ENCODE measurements around the gene PTPRR. TPM values are rescaled to one million over a fixed set of nuclear protein-coding genes. Genes with fewer than 3 reads are reported as not detected.

The PTPRR gene
- total and polyA plus RNA-seq, 2 of the 4 experiments (the other 2 are of a cell fraction), result 0.18 to 0.21 TPM

GRCh38 chr12:70854138-70854537 is 66.4 kb downstream of the PTPRR start:
- H3K4me2 ChIP-seq (ENCODE audit: low read depth, low read length), result no peak overlapping the region
- H3K4me3 ChIP-seq (ENCODE audit: insufficient read depth, low read depth, low read length), result no peak overlapping the region
- no peaks in the 10 kb centered on the region for H3K36me3 ChIP-seq (ENCODE audit: control insufficient read depth, insufficient read depth, low read length)
- H3K18ac ChIP-seq (ENCODE audit: low read depth, low read length), result no peak overlapping the region
- BruUV-seq (replicated peaks), result no TSS peak
- CTCF ChIA-PET, result no interaction called here
- no peaks in the 10 kb centered on the region for H3K79me1 ChIP-seq (ENCODE audit: low read depth in 1 of 2, low read length in 2 of 2)
- TF ChIP-seq RAD21 (IDR thresholded peaks at IDR 0.05; ENCODE audit: low read length) (no peak), NFE2L2 (IDR thresholded peaks at IDR 0.05; ENCODE audit: low read depth, low read length) (no peak), MAZ (IDR thresholded peaks at IDR 0.05; ENCODE audit: borderline replicate concordance, low read depth, low read length) (no peak), SMC3 (IDR thresholded peaks at IDR 0.05; ENCODE audit: low read depth, low read length) (no peak), CEBPB (IDR thresholded peaks at IDR 0.05; ENCODE audit: low read depth, low read length) (no peak), RFX5 (IDR thresholded peaks at IDR 0.05; ENCODE audit: low read depth, low read length) (no peak), FOS (IDR thresholded peaks at IDR 0.05; ENCODE audit: low read depth, low read length) (no peak)
- H2AK9ac ChIP-seq (replicated peaks; ENCODE audit: low read depth, low read length, poor library complexity), result no peak overlapping the region
- ATAC-seq (ENCODE audit: low read depth) (no peak), DNase-seq (no peak)
- no peaks in the 10 kb centered on the region for H4K20me1 ChIP-seq (ENCODE audit: insufficient read depth, low read length)
- no peak overlapping the region for H2AFZ ChIP-seq (replicated peaks; ENCODE audit: low read length, poor library complexity)
- no peak overlapping the region for H3K4ac ChIP-seq (ENCODE audit: low read depth, low read length)
- H3K4me1 ChIP-seq (ENCODE audit: control insufficient read depth, insufficient read depth, low read length), result no peaks in the 10 kb centered on the region
- H3K9me1 ChIP-seq (ENCODE audit: insufficient read depth, low read length), result no peaks in the 10 kb centered on the region
- POLR2A ChIA-PET (ENCODE audit: unreplicated experiment), result interaction anchor here (0.6 kb wide), 1 partner anchor 16 kb away, joined by 3 read pairs; no protein-coding TSS in a partner anchor
- no peak overlapping the region for H3K23ac ChIP-seq (ENCODE audit: low read depth, low read length)
- no peak overlapping the region for H4K91ac ChIP-seq (ENCODE audit: insufficient read depth, low read depth, low read length)
- H3K56ac ChIP-seq (ENCODE audit: extremely low read depth, insufficient read depth, low read length), result no peak overlapping the region
- H3K9me3 ChIP-seq (ENCODE audit: control insufficient read depth, insufficient read depth, low read length), result no peaks in the 10 kb centered on the region
- no CpG with 5 or more reads among the region's 3 CpGs for WGBS, 2 experiments (ENCODE audit: extremely low coverage in 2 of 2, insufficient read length in 1 of 2)
- in situ Hi-C loops (cut with MboI; ENCODE audit: low sequenced_read_pairs), result no loop called here
- H2BK20ac ChIP-seq (ENCODE audit: low read depth, low read length), result no peak overlapping the region
- no peak overlapping the region for H4K8ac ChIP-seq (ENCODE audit: low read depth in 2 of 2, low read length in 2 of 2)
- H3K27ac ChIP-seq (ENCODE audit: insufficient read depth, low read length), result no peak overlapping the region
- intact Hi-C loops (cut with micrococcal nuclease), result no loop called here
- no peak overlapping the region for H2BK120ac ChIP-seq (ENCODE audit: low read depth, low read length)
- H2BK5ac ChIP-seq (ENCODE audit: low read depth, low read length, poor library complexity, severe bottlenecking), result no peak overlapping the region
- H4K5ac ChIP-seq (ENCODE audit: low read depth, low read length), result no peak overlapping the region
- no peak overlapping the region for H3K14ac ChIP-seq (replicated peaks; ENCODE audit: low read depth, low read length)
- H2AK5ac ChIP-seq (ENCODE audit: low read depth, low read length), result no peak overlapping the region
- no peak overlapping the region for H2BK15ac ChIP-seq (ENCODE audit: low read depth, low read length)
- dilution Hi-C loops (cut with HindIII; ENCODE audit: low sequenced_read_pairs, unreplicated experiment), result no loop called here
- H3K9ac ChIP-seq (ENCODE audit: low read depth, low read length), result no peak overlapping the region
- H3K27me3 ChIP-seq (ENCODE audit: control insufficient read depth, insufficient read depth, low read length), result no peaks in the 10 kb centered on the region

Measured in IMR-90 (cell line).